Measurements from ENCODE around the gene MUC4. TPM values are rescaled to one million over a fixed set of nuclear protein-coding genes. Genes with fewer than 3 reads are reported as not detected.

Gene MUC4
- total RNA-seq, 1 donor from 2014 or later: 0.60 TPM

- DNase-seq (ENCODE audit: low spot score, unreplicated experiment): no peak
- Mint-ChIP-seq H3K4me1 (ENCODE audit: low read depth) (peaks cover 5% of the 10 kb centered on the region), H3K9me3 (ENCODE audit: low read depth) (no peaks in the 10 kb centered on the region), H3K36me3 (ENCODE audit: insufficient read depth) (no peaks in the 10 kb centered on the region), H3K27me3 (peaks cover 28% of the 10 kb centered on the region), H3K4me3 (ENCODE audit: low read depth) (no peak overlapping the region), H3K27ac (no peak overlapping the region)
- peak; percentile 10 for TF ChIP-seq CTCF (IDR thresholded peaks at IDR 0.05; ENCODE audit: unreplicated experiment)
These were observed 12.3 kb upstream of the MUC4 start for GRCh38 chr3:195823999-195824398.

GRCh38 chr3:195823280-195823679 lies 11.6 kb upstream of the MUC4 start:
- peaks cover 28% of the 10 kb centered on the region for H3K27me3 Mint-ChIP-seq

GRCh38 chr3:195822131-195822696 lies 10.5 kb upstream of the MUC4 start:
- Mint-ChIP-seq H3K4me3 (ENCODE audit: low read depth) (no peak overlapping the region), H3K36me3 (ENCODE audit: insufficient read depth) (no peaks in the 10 kb centered on the region), H3K4me1 (ENCODE audit: low read depth) (peaks cover 5% of the 10 kb centered on the region), H3K27ac (no peak overlapping the region), H3K27me3 (peaks cover 23% of the 10 kb centered on the region), H3K9me3 (ENCODE audit: low read depth) (no peaks in the 10 kb centered on the region)
- no peak for TF ChIP-seq CTCF (IDR thresholded peaks at IDR 0.05; ENCODE audit: unreplicated experiment)
- no peak for DNase-seq (ENCODE audit: low spot score, unreplicated experiment)

More at GRCh38 chr3:195823280-195823679, 11.6 kb upstream of the MUC4 start:
- DNase-seq (ENCODE audit: low spot score, unreplicated experiment): no peak
- Mint-ChIP-seq H3K4me1 (ENCODE audit: low read depth) (peaks cover 5% of the 10 kb centered on the region), H3K4me3 (ENCODE audit: low read depth) (no peak overlapping the region), H3K9me3 (ENCODE audit: low read depth) (no peaks in the 10 kb centered on the region), H3K27ac (peak overlapping the region; percentile 56), H3K36me3 (ENCODE audit: insufficient read depth) (no peaks in the 10 kb centered on the region)
- TF ChIP-seq CTCF (IDR thresholded peaks at IDR 0.05; ENCODE audit: unreplicated experiment): no peak

GRCh38 chr3:195821403-195822130 lies 9.8 kb upstream of the MUC4 start:
- H3K4me3 Mint-ChIP-seq (ENCODE audit: low read depth): no peak overlapping the region
- DNase-seq (ENCODE audit: low spot score, unreplicated experiment): no peak
- no peak for TF ChIP-seq CTCF (IDR thresholded peaks at IDR 0.05; ENCODE audit: unreplicated experiment)
- H3K27me3 Mint-ChIP-seq: peaks cover 21% of the 10 kb centered on the region
- H3K9me3 Mint-ChIP-seq (ENCODE audit: low read depth): no peaks in the 10 kb centered on the region
- peak overlapping the region; percentile 85 for H3K27ac Mint-ChIP-seq
- H3K4me1 Mint-ChIP-seq (ENCODE audit: low read depth): peaks cover 5% of the 10 kb centered on the region
- no peaks in the 10 kb centered on the region for H3K36me3 Mint-ChIP-seq (ENCODE audit: insufficient read depth)

GRCh38 chr3:195820901-195821300 lies 9.2 kb upstream of the MUC4 start:
- H3K4me1 Mint-ChIP-seq (ENCODE audit: low read depth): peaks cover 5% of the 10 kb centered on the region
- no peak overlapping the region for H3K4me3 Mint-ChIP-seq (ENCODE audit: low read depth)

More at GRCh38 chr3:195820901-195821300, 9.2 kb upstream of the MUC4 start:
- H3K27me3 Mint-ChIP-seq: peaks cover 20% of the 10 kb centered on the region
- no peaks in the 10 kb centered on the region for H3K36me3 Mint-ChIP-seq (ENCODE audit: insufficient read depth)
- no peak for DNase-seq (ENCODE audit: low spot score, unreplicated experiment)
- H3K27ac Mint-ChIP-seq: peak overlapping the region; percentile 85
- no peak for TF ChIP-seq CTCF (IDR thresholded peaks at IDR 0.05; ENCODE audit: unreplicated experiment)
- no peaks in the 10 kb centered on the region for H3K9me3 Mint-ChIP-seq (ENCODE audit: low read depth)
